Measurements from ENCODE around the gene BCL2L15.

Gene BCL2L15

GRCh38 chr1:113887402-113888175 is at the start of gene BCL2L15:
Gene BCL2L15 (minus strand): TSS chr1:113887581. CDS start chr1:113887375, 206 bp downstream.
- H3K9me3 ChIP-seq (ENCODE audit: low read depth, low read length), result no peaks in the 10 kb centered on the region
- DNase-seq (ENCODE audit: low read depth, low spot score), result no peak
- H3K9ac ChIP-seq (ENCODE audit: insufficient read length), result no peak within 1 kb of the TSS
- no peaks in the 10 kb centered on the region for H3K36me3 ChIP-seq (ENCODE audit: insufficient read depth, low read length)
- H3K27ac ChIP-seq, result no peak within 1 kb of the TSS
- no peak for TF ChIP-seq EZH2 (IDR thresholded peaks at IDR 0.05)
- no peak for TF ChIP-seq POLR2AphosphoS5 (IDR thresholded peaks at IDR 0.05; ENCODE audit: borderline replicate concordance, low read depth, low read length)
- TF ChIP-seq FOXP2 (optimal IDR thresholded peaks at IDR 0.05; ENCODE audit: control extremely low read depth, extremely low read length, insufficient read depth), result no peak
- H3K4me3 ChIP-seq, result no peak within 1 kb of the TSS

GRCh38 chr1:113937146-113937545 is 49.8 kb upstream of the BCL2L15 start:
- DNase-seq (ENCODE audit: low read depth, low spot score), result no peak
- Histone ChIP-seq H3K27ac (0 out of 2 replicates have a peak overlapping the region, but pooled peaks have one; percentile 26), H3K9me3 (ENCODE audit: low read depth, low read length) (no peaks in the 10 kb centered on the region), H3K36me3 (ENCODE audit: insufficient read depth, low read length) (peaks cover 37% of the 10 kb centered on the region), H3K9ac (ENCODE audit: insufficient read length) (peak overlapping the region; percentile 8), H3K4me3 (no peak overlapping the region)
- TF ChIP-seq EZH2 (IDR thresholded peaks at IDR 0.05) (no peak), POLR2AphosphoS5 (IDR thresholded peaks at IDR 0.05; ENCODE audit: borderline replicate concordance, low read depth, low read length) (no peak), FOXP2 (optimal IDR thresholded peaks at IDR 0.05; ENCODE audit: control extremely low read depth, extremely low read length, insufficient read depth) (no peak)

GRCh38 chr1:113935970-113936369 is 48.6 kb upstream of the BCL2L15 start:
- Histone ChIP-seq H3K4me3 (no peak overlapping the region), H3K27ac (peak overlapping the region; percentile 16; the same call in 1 of the 2 replicates), H3K9me3 (ENCODE audit: low read depth, low read length) (no peaks in the 10 kb centered on the region), H3K36me3 (ENCODE audit: insufficient read depth, low read length) (peaks cover 29% of the 10 kb centered on the region), H3K9ac (ENCODE audit: insufficient read length) (no peak overlapping the region)
- TF ChIP-seq POLR2AphosphoS5 (IDR thresholded peaks at IDR 0.05; ENCODE audit: borderline replicate concordance, low read depth, low read length) (no peak), FOXP2 (optimal IDR thresholded peaks at IDR 0.05; ENCODE audit: control extremely low read depth, extremely low read length, insufficient read depth) (no peak), EZH2 (IDR thresholded peaks at IDR 0.05) (no peak)
- DNase-seq (ENCODE audit: low read depth, low spot score), result no peak

- Histone ChIP-seq H3K27ac (0 out of 2 replicates have a peak overlapping the region, but pooled peaks have one; percentile 16), H3K36me3 (ENCODE audit: insufficient read depth, low read length) (peaks cover 21% of the 10 kb centered on the region), H3K4me3 (no peak overlapping the region), H3K9ac (ENCODE audit: insufficient read length) (no peak overlapping the region), H3K9me3 (ENCODE audit: low read depth, low read length) (no peaks in the 10 kb centered on the region)
- DNase-seq (ENCODE audit: low read depth, low spot score), result no peak
- TF ChIP-seq FOXP2 (optimal IDR thresholded peaks at IDR 0.05; ENCODE audit: control extremely low read depth, extremely low read length, insufficient read depth) (no peak), EZH2 (IDR thresholded peaks at IDR 0.05) (no peak), POLR2AphosphoS5 (IDR thresholded peaks at IDR 0.05; ENCODE audit: borderline replicate concordance, low read depth, low read length) (no peak)
Observed at GRCh38 chr1:113935176-113935575, 47.8 kb upstream of the BCL2L15 start.

GRCh38 chr1:113934511-113935055 is 47.2 kb upstream of the BCL2L15 start:
- Histone ChIP-seq H3K4me3 (no peak overlapping the region), H3K9ac (ENCODE audit: insufficient read length) (no peak overlapping the region), H3K36me3 (ENCODE audit: insufficient read depth, low read length) (peaks cover 18% of the 10 kb centered on the region), H3K27ac (peak overlapping the region; percentile 29; the same call in 1 of the 2 replicates), H3K9me3 (ENCODE audit: low read depth, low read length) (no peaks in the 10 kb centered on the region)
- no peak for DNase-seq (ENCODE audit: low read depth, low spot score)
- no peak for TF ChIP-seq EZH2 (IDR thresholded peaks at IDR 0.05)
- TF ChIP-seq POLR2AphosphoS5 (IDR thresholded peaks at IDR 0.05; ENCODE audit: borderline replicate concordance, low read depth, low read length), result no peak
- TF ChIP-seq FOXP2 (optimal IDR thresholded peaks at IDR 0.05; ENCODE audit: control extremely low read depth, extremely low read length, insufficient read depth), result no peak

- TF ChIP-seq POLR2AphosphoS5 (IDR thresholded peaks at IDR 0.05; ENCODE audit: borderline replicate concordance, low read depth, low read length) (no peak), EZH2 (IDR thresholded peaks at IDR 0.05) (no peak), FOXP2 (optimal IDR thresholded peaks at IDR 0.05; ENCODE audit: control extremely low read depth, extremely low read length, insufficient read depth) (no peak)
- no peaks in the 10 kb centered on the region for H3K9me3 ChIP-seq (ENCODE audit: low read depth, low read length)
- H3K9ac ChIP-seq (ENCODE audit: insufficient read length), result no peak overlapping the region
- no peak for DNase-seq (ENCODE audit: low read depth, low spot score)
- H3K36me3 ChIP-seq (ENCODE audit: insufficient read depth, low read length), result peaks cover 18% of the 10 kb centered on the region
- peak overlapping the region; percentile 29; the same call in 1 of the 2 replicates for H3K27ac ChIP-seq
- H3K4me3 ChIP-seq, result no peak overlapping the region
Observed at GRCh38 chr1:113934006-113934405, 46.6 kb upstream of the BCL2L15 start.

GRCh38 chr1:113931451-113931851 is 44.1 kb upstream of the BCL2L15 start:
- DNase-seq (ENCODE audit: low read depth, low spot score), result no peak
- no peaks in the 10 kb centered on the region for H3K9me3 ChIP-seq (ENCODE audit: low read depth, low read length)
- TF ChIP-seq POLR2AphosphoS5 (IDR thresholded peaks at IDR 0.05; ENCODE audit: borderline replicate concordance, low read depth, low read length), result no peak
- no peak for TF ChIP-seq FOXP2 (optimal IDR thresholded peaks at IDR 0.05; ENCODE audit: control extremely low read depth, extremely low read length, insufficient read depth)
- no peak for TF ChIP-seq EZH2 (IDR thresholded peaks at IDR 0.05)
- H3K4me3 ChIP-seq, result peak overlapping the region; percentile 99
- H3K36me3 ChIP-seq (ENCODE audit: insufficient read depth, low read length), result peaks cover 18% of the 10 kb centered on the region
- H3K27ac ChIP-seq, result peak overlapping the region; percentile 88
- H3K9ac ChIP-seq (ENCODE audit: insufficient read length), result peak overlapping the region; percentile 87

- H3K27ac ChIP-seq, result peak overlapping the region; percentile 88
- peak overlapping the region; percentile 99 for H3K4me3 ChIP-seq
- TF ChIP-seq FOXP2 (optimal IDR thresholded peaks at IDR 0.05; ENCODE audit: control extremely low read depth, extremely low read length, insufficient read depth) (no peak), EZH2 (IDR thresholded peaks at IDR 0.05) (no peak), POLR2AphosphoS5 (IDR thresholded peaks at IDR 0.05; ENCODE audit: borderline replicate concordance, low read depth, low read length) (no peak)
- H3K9ac ChIP-seq (ENCODE audit: insufficient read length), result peak overlapping the region; percentile 87
- no peak for DNase-seq (ENCODE audit: low read depth, low spot score)
- H3K36me3 ChIP-seq (ENCODE audit: insufficient read depth, low read length), result peaks cover 18% of the 10 kb centered on the region
- H3K9me3 ChIP-seq (ENCODE audit: low read depth, low read length), result no peaks in the 10 kb centered on the region
Observed at GRCh38 chr1:113930499-113931161, 43.2 kb upstream of the BCL2L15 start.

All from SK-N-MC (cell line).